Cortex of kidney (tissue), 1 donor: Measurements from ENCODE around the gene SMIM1.

Experiments
- DNase-seq: peaks from one replicate; lab custom pipeline; 2025; lab: John Stamatoyannopoulos, UW

The SMIM1 gene

DNA sequence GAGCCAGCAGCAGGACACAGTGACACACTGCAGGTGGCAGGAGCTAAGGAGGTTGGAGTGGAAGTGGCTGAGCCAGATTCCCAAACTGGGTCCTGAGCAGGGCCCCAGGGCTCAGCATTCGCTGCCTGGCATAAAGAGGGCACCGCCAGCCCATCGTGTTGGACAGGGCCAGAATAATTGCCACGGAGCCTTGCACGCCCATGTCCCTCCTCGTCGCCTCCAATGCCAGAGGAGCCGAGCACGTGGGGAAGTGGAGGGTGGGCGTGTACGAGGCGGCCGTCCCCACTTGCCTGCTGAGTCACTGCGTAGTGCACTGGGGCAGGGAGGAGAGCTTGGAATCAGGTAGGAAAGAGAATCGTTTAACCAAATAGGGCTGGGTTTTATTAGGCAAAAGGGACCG, 49.9 kb downstream of the SMIM1 start:
- DNase-seq = no peak

DNA sequence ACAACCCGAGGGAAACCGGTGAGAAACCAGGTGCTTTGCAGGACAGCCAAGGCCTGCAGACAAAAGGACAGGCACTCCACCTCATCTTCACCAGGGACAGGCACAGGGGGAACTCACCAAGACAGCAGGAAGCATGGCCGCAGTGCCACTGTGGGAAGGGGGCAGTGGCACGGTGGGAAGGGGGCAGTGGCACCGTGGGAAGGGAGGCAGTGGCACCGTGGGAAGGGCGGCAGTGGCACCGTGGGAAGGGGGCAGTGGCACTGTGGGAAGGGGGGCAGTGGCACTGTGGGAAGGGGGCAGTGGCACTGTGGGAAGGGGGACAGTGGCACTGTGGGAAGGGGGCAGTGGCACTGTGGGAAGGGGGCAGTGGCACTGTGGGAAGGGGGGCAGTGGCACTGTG, 52.1 kb downstream of the SMIM1 start:
- no peak for DNase-seq

DNA sequence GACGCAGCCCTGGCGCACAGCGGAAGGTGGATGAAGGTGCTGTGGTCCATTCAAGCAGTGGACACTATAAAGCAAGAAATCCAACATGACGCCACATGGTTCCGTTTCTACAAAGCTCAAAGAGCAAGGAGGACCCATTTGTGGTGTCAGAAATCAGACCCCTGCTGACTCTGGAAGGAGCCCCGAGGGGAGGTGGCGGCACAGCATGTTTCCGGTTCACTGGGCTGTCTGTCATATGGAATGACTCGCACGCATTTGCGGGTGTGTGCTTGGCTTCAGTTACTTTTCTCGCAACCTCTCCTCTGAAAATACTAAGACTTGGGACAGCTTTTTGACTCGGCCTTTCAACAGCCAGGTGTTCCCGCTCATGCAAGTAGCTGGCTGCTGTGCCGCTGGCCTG, 52.8 kb downstream of the SMIM1 start:
- DNase-seq = no peak
